ENCODE measurements around the gene PDLIM3.

- TF ChIP-seq CTCF (IDR thresholded peaks at IDR 0.05) (no peak), POLR2A (IDR thresholded peaks at IDR 0.05) (no peak), POLR2AphosphoS5 (IDR thresholded peaks at IDR 0.05) (no peak), EP300 (IDR thresholded peaks at IDR 0.05) (no peak)
Observed at GRCh38 chr4:185522451-185522850, 12.9 kb downstream of the PDLIM3 start.
